GM23338 (cell line): Measurements from ENCODE around the gene BTBD1.
"Not testable (repeated sequence)": the region's sequence is repeated elsewhere in the genome, so short reads cannot be mapped to it uniquely, and the experiment has no call there.

Experiments used
- EZH2phosphoT487 ChIP-seq: fragments of 200-600 bp; sonication (generic); IDR thresholded peaks from one replicate; pipeline ENCODE4 v1.8.1; 2018; ENCODE audit warnings: antibody characterized with exemption; ENCODE audit not compliant: unreplicated experiment
- JUNB ChIP-seq: IDR thresholded peaks from one replicate; pipeline ENCODE4 v1.6.1; 2016; ENCODE audit warnings: antibody characterized with exemption; ENCODE audit not compliant: unreplicated experiment
- NANOG ChIP-seq: IDR thresholded peaks from 2 replicates; pipeline ENCODE4 v1.6.1; 2016; ENCODE audit warnings: antibody characterized with exemption, borderline replicate concordance
- POLR2AphosphoS5 ChIP-seq: IDR thresholded peaks from 2 replicates; pipeline ENCODE4 v1.6.1; 2016; ENCODE audit warnings: antibody characterized with exemption, low read depth
- TF ChIP-seq, protein P1 (sequence below), 2 experiments: fragments of 200-600 bp in 1 of 2; sonication (generic) in 1 of 2; conservative IDR thresholded peaks; 2 replicates each; pipeline versions ENCODE4 v1.5.1 to v1.6.1; 2016 to 2017; ENCODE audit warnings: antibody characterized with exemption in 2 of 2, low read depth in 2 of 2, mild to moderate bottlenecking in 2 of 2, moderate library complexity in 1 of 2
- TF ChIP-seq, protein P2 (sequence below): IDR thresholded peaks from one replicate; pipeline ENCODE4 v1.6.1; 2018; ENCODE audit warnings: antibody characterized with exemption; ENCODE audit not compliant: unreplicated experiment
- TF ChIP-seq, protein P3 (sequence below): IDR thresholded peaks from 2 replicates; pipeline ENCODE4 v1.6.1; 2016; ENCODE audit warnings: antibody characterized with exemption

GRCh38 chr15:83031234-83031633 lies 35.8 kb downstream of the BTBD1 start:
- not testable (repeated sequence) for TF ChIP-seq JUNB, EZH2phosphoT487, NANOG, POLR2AphosphoS5
- TF ChIP-seq, protein P1, sequence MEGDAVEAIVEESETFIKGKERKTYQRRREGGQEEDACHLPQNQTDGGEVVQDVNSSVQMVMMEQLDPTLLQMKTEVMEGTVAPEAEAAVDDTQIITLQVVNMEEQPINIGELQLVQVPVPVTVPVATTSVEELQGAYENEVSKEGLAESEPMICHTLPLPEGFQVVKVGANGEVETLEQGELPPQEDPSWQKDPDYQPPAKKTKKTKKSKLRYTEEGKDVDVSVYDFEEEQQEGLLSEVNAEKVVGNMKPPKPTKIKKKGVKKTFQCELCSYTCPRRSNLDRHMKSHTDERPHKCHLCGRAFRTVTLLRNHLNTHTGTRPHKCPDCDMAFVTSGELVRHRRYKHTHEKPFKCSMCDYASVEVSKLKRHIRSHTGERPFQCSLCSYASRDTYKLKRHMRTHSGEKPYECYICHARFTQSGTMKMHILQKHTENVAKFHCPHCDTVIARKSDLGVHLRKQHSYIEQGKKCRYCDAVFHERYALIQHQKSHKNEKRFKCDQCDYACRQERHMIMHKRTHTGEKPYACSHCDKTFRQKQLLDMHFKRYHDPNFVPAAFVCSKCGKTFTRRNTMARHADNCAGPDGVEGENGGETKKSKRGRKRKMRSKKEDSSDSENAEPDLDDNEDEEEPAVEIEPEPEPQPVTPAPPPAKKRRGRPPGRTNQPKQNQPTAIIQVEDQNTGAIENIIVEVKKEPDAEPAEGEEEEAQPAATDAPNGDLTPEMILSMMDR (conservative IDR thresholded peaks at IDR 0.05; ENCODE audit: low read depth in 2 of 2): not testable (repeated sequence)
- TF ChIP-seq, protein P2, sequence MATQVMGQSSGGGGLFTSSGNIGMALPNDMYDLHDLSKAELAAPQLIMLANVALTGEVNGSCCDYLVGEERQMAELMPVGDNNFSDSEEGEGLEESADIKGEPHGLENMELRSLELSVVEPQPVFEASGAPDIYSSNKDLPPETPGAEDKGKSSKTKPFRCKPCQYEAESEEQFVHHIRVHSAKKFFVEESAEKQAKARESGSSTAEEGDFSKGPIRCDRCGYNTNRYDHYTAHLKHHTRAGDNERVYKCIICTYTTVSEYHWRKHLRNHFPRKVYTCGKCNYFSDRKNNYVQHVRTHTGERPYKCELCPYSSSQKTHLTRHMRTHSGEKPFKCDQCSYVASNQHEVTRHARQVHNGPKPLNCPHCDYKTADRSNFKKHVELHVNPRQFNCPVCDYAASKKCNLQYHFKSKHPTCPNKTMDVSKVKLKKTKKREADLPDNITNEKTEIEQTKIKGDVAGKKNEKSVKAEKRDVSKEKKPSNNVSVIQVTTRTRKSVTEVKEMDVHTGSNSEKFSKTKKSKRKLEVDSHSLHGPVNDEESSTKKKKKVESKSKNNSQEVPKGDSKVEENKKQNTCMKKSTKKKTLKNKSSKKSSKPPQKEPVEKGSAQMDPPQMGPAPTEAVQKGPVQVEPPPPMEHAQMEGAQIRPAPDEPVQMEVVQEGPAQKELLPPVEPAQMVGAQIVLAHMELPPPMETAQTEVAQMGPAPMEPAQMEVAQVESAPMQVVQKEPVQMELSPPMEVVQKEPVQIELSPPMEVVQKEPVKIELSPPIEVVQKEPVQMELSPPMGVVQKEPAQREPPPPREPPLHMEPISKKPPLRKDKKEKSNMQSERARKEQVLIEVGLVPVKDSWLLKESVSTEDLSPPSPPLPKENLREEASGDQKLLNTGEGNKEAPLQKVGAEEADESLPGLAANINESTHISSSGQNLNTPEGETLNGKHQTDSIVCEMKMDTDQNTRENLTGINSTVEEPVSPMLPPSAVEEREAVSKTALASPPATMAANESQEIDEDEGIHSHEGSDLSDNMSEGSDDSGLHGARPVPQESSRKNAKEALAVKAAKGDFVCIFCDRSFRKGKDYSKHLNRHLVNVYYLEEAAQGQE: not testable (repeated sequence)
- TF ChIP-seq, protein P3, sequence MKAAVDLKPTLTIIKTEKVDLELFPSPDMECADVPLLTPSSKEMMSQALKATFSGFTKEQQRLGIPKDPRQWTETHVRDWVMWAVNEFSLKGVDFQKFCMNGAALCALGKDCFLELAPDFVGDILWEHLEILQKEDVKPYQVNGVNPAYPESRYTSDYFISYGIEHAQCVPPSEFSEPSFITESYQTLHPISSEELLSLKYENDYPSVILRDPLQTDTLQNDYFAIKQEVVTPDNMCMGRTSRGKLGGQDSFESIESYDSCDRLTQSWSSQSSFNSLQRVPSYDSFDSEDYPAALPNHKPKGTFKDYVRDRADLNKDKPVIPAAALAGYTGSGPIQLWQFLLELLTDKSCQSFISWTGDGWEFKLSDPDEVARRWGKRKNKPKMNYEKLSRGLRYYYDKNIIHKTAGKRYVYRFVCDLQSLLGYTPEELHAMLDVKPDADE: not testable (repeated sequence)
